Measurements from ENCODE around the gene CDH19.

Gene CDH19

GRCh38 chr18:66603941-66604627, at the start of gene CDH19:
CDH19 (minus strand) TSS chr18:66604090; CDS start chr18:66572204, 31,886 bp downstream.
- no peak for DNase-seq

- no peak for DNase-seq
Observed at GRCh38 chr18:66647671-66648070, 43.8 kb upstream of the CDH19 start.

GRCh38 chr18:66646609-66647008, 42.7 kb upstream of the CDH19 start:
- no peak for DNase-seq

GRCh38 chr18:66645983-66646382, 42.1 kb upstream of the CDH19 start:
- no peak for DNase-seq

GRCh38 chr18:66641056-66641455, 37.2 kb upstream of the CDH19 start:
- no peak for DNase-seq

GRCh38 chr18:66640431-66640830, 36.5 kb upstream of the CDH19 start:
- DNase-seq: peak; percentile 23

GRCh38 chr18:66638856-66639629, 35.2 kb upstream of the CDH19 start:
- DNase-seq: no peak

GRCh38 chr18:66635342-66635741, 31.5 kb upstream of the CDH19 start:
- DNase-seq: no peak

GRCh38 chr18:66632756-66633155, 28.9 kb upstream of the CDH19 start:
- DNase-seq: no peak

GRCh38 chr18:66630831-66631230, 26.9 kb upstream of the CDH19 start:
- no peak for DNase-seq

- DNase-seq: no peak
Observed at GRCh38 chr18:66623821-66624220, 19.9 kb upstream of the CDH19 start.

- no peak for DNase-seq
Observed at GRCh38 chr18:66621816-66622576, 18.1 kb upstream of the CDH19 start.

GRCh38 chr18:66616523-66616983, 12.7 kb upstream of the CDH19 start:
- no peak for DNase-seq

- no peak for DNase-seq
Observed at GRCh38 chr18:66615176-66615575, 11.3 kb upstream of the CDH19 start.

GRCh38 chr18:66607632-66608031, 3.7 kb upstream of the CDH19 start:
- no peak for DNase-seq

GRCh38 chr18:66601649-66602048, 2.2 kb downstream of the CDH19 start:
- no peak for DNase-seq

GRCh38 chr18:66599190-66599589, 4.7 kb downstream of the CDH19 start:
- no peak for DNase-seq

GRCh38 chr18:66587430-66587829, 16.5 kb downstream of the CDH19 start:
- no peak for DNase-seq

- no peak for DNase-seq
Observed at GRCh38 chr18:66582211-66582610, 21.7 kb downstream of the CDH19 start.

- no peak for DNase-seq
Observed at GRCh38 chr18:66575263-66575662, 28.6 kb downstream of the CDH19 start.

GRCh38 chr18:66571845-66572244, 32.0 kb downstream of the CDH19 start:
- DNase-seq: no peak

- no peak for DNase-seq
Observed at GRCh38 chr18:66566616-66567015, 37.3 kb downstream of the CDH19 start.

- DNase-seq: no peak
Observed at GRCh38 chr18:66564236-66564635, 39.7 kb downstream of the CDH19 start.

GRCh38 chr18:66562279-66562678, 41.6 kb downstream of the CDH19 start:
- no peak for DNase-seq
